RKO (cell line): ENCODE data around the gene GRIA2.
"Not testable (repeated sequence)": the region's sequence is repeated elsewhere in the genome, so short reads cannot be mapped to it uniquely, and the experiment has no call there.

Experiments used
- DNase-seq: peaks from one replicate; pipeline ENCODE4 v3.0.0-alpha.2; 2016; ENCODE audit warnings: low spot score

The GRIA2 gene

GRCh38 chr4:157220371-157220881 lies at the start of gene GRIA2:
Gene GRIA2 (plus strand): TSS chr4:157220728. CDS start chr4:157221043, 315 bp downstream.
- no peak for DNase-seq

GRCh38 chr4:157172011-157172410 lies 48.5 kb upstream of the GRIA2 start:
- DNase-seq, result peak; percentile 9

GRCh38 chr4:157180268-157180667 lies 40.3 kb upstream of the GRIA2 start:
- not testable (repeated sequence) for DNase-seq

GRCh38 chr4:157184300-157184699 lies 36.2 kb upstream of the GRIA2 start:
- DNase-seq, result no peak

GRCh38 chr4:157185363-157185762 lies 35.2 kb upstream of the GRIA2 start:
- no peak for DNase-seq

GRCh38 chr4:157195374-157195773 lies 25.2 kb upstream of the GRIA2 start:
- no peak for DNase-seq

- no peak for DNase-seq
Observed at GRCh38 chr4:157196046-157196445, 24.5 kb upstream of the GRIA2 start.

- no peak for DNase-seq
Observed at GRCh38 chr4:157204634-157205244, 15.8 kb upstream of the GRIA2 start.

- peak; percentile 35 for DNase-seq
Observed at GRCh38 chr4:157217708-157218107, 2.8 kb upstream of the GRIA2 start.

GRCh38 chr4:157219711-157220370 lies 687 bp upstream of the GRIA2 start:
- DNase-seq, result no peak

- no peak for DNase-seq
Observed at GRCh38 chr4:157221426-157221894, 932 bp downstream of the GRIA2 start.

- no peak for DNase-seq
Observed at GRCh38 chr4:157221895-157222770, 1.6 kb downstream of the GRIA2 start.

- no peak for DNase-seq
Observed at GRCh38 chr4:157222771-157223160, 2.2 kb downstream of the GRIA2 start.

GRCh38 chr4:157223456-157223855 lies 2.9 kb downstream of the GRIA2 start:
- DNase-seq, result no peak

- no peak for DNase-seq
Observed at GRCh38 chr4:157225096-157225495, 4.6 kb downstream of the GRIA2 start.

GRCh38 chr4:157226035-157226434 lies 5.5 kb downstream of the GRIA2 start:
- DNase-seq, result no peak

- DNase-seq, result no peak
Observed at GRCh38 chr4:157226601-157227000, 6.1 kb downstream of the GRIA2 start.

GRCh38 chr4:157231525-157231924 lies 11.0 kb downstream of the GRIA2 start:
- DNase-seq, result no peak

GRCh38 chr4:157242871-157243270 lies 22.3 kb downstream of the GRIA2 start:
- no peak for DNase-seq

- no peak for DNase-seq
Observed at GRCh38 chr4:157244348-157244747, 23.8 kb downstream of the GRIA2 start.

GRCh38 chr4:157245351-157245750 lies 24.8 kb downstream of the GRIA2 start:
- DNase-seq, result no peak

- DNase-seq, result no peak
Observed at GRCh38 chr4:157246964-157247363, 26.4 kb downstream of the GRIA2 start.

GRCh38 chr4:157258165-157258564 lies 37.6 kb downstream of the GRIA2 start:
- DNase-seq, result not testable (repeated sequence)
